GM19023 (cell line): ENCODE results near the gene P2RX3.
A peak's percentile ranks its signal among the peaks of the same experiment; 100 is the strongest.

Experiments used
- ATAC-seq: cut with Tn5 transposase; IDR thresholded peaks from one replicate; pipeline ENCODE4 v1.9.1; 2021; ENCODE audit warnings: mild to moderate bottlenecking, moderate library complexity; ENCODE audit not compliant: unreplicated experiment

P2RX3 gene

GRCh38 chr11:57309106-57310059 lies 28.8 kb upstream of the P2RX3 start:
- ATAC-seq = no peak

- no peak for ATAC-seq
Measured at GRCh38 chr11:57310091-57310490, 28.1 kb upstream of the P2RX3 start.

- no peak for ATAC-seq
Measured at GRCh38 chr11:57310630-57311086, 27.5 kb upstream of the P2RX3 start.

- peak; percentile 94 for ATAC-seq
Measured at GRCh38 chr11:57311109-57311936, 26.8 kb upstream of the P2RX3 start.

GRCh38 chr11:57312511-57313021 lies 25.6 kb upstream of the P2RX3 start:
- ATAC-seq = no peak

GRCh38 chr11:57313071-57313787 lies 24.9 kb upstream of the P2RX3 start:
- ATAC-seq = no peak

GRCh38 chr11:57313788-57314135 lies 24.4 kb upstream of the P2RX3 start:
- ATAC-seq = no peak

GRCh38 chr11:57314221-57314973 lies 23.8 kb upstream of the P2RX3 start:
- ATAC-seq = no peak

GRCh38 chr11:57315491-57315890 lies 22.7 kb upstream of the P2RX3 start:
- ATAC-seq = no peak

GRCh38 chr11:57316017-57316416 lies 22.1 kb upstream of the P2RX3 start:
- no peak for ATAC-seq

GRCh38 chr11:57318178-57318577 lies 20.0 kb upstream of the P2RX3 start:
- ATAC-seq = no peak

- no peak for ATAC-seq
Measured at GRCh38 chr11:57320067-57320718, 18.0 kb upstream of the P2RX3 start.

GRCh38 chr11:57320719-57321387 lies 17.3 kb upstream of the P2RX3 start:
- ATAC-seq = no peak

- ATAC-seq = no peak
Measured at GRCh38 chr11:57321388-57322255, 16.5 kb upstream of the P2RX3 start.

- ATAC-seq = no peak
Measured at GRCh38 chr11:57322256-57323166, 15.6 kb upstream of the P2RX3 start.

GRCh38 chr11:57323167-57323854 lies 14.8 kb upstream of the P2RX3 start:
- no peak for ATAC-seq

GRCh38 chr11:57323855-57324153 lies 14.3 kb upstream of the P2RX3 start:
- ATAC-seq = no peak
